Activated T-cell treated with anti-CD3 and anti-CD28 coated beads, Interleukin-2, amount 50 U/mL, for 4 hours (primary cell): Measurements from ENCODE around the gene IARS2. TPM values are rescaled to one million over a fixed set of nuclear protein-coding genes. Genes with fewer than 3 reads are reported as not detected.
A peak's percentile ranks its signal among the peaks of the same experiment; 100 is the strongest.
"Not testable (repeated sequence)": the region's sequence is repeated elsewhere in the genome, so short reads cannot be mapped to it uniquely, and the experiment has no call there.

Experiments used
- ATAC-seq, 2 donors: fragments of 200-7000 bp; cut with Tn5 transposase; one replicate each; pipeline ENCODE4 v1.10.0; 2021
- DNase-seq: peaks from one replicate; pipeline ENCODE4 v3.0.0-alpha.2; 2020
- H3K27me3 Mint-ChIP-seq: one replicate; pipeline ENCODE4 v1.8.0; 2021; ENCODE audit warnings: low read depth, mixed read lengths
- H3K36me3 Mint-ChIP-seq: one replicate; pipeline ENCODE4 v1.8.0; 2022; ENCODE audit warnings: mixed read lengths; ENCODE audit not compliant: insufficient read depth
- H3K4me1 Mint-ChIP-seq: one replicate; pipeline ENCODE4 v1.8.0; 2021; ENCODE audit warnings: low read depth, mixed read lengths
- H3K4me3 Mint-ChIP-seq: one replicate; pipeline ENCODE4 v1.8.0; 2021; ENCODE audit warnings: mild to moderate bottlenecking, moderate library complexity, mixed read lengths
- H3K9me3 Mint-ChIP-seq: one replicate; pipeline ENCODE4 v1.8.0; 2021; ENCODE audit warnings: mixed read lengths
- total RNA-seq, 3 donors: library from RNA; stranded (reverse); gene quantifications; one replicate each; pipeline ENCODE4 v1.2.1, GENCODE V29; 2021

IARS2 gene
- total RNA-seq: 10 to 100 TPM; 60.6 to 65.7 (median 63.0) TPM

- no peaks in the 10 kb centered on the region for H3K9me3 Mint-ChIP-seq
- DNase-seq (peak; percentile 91), ATAC-seq (peak; percentile 83 to 87)
- peaks cover 13% of the 10 kb centered on the region for H3K36me3 Mint-ChIP-seq
- peak within 1 kb of the TSS; percentile 79 for H3K4me3 Mint-ChIP-seq
- H3K27me3 Mint-ChIP-seq: no peaks in the 10 kb centered on the region
- H3K4me1 Mint-ChIP-seq: peaks cover 39% of the 10 kb centered on the region
Observed at GRCh38 chr1:220094016-220094911, at the start of gene IARS2. TSS of gene IARS2 (plus strand) at chr1:220094132. CDS start at chr1:220094217, 85 bp downstream.

GRCh38 chr1:220044678-220045355 lies 49.1 kb upstream of the IARS2 start:
- peaks cover 25% of the 10 kb centered on the region for H3K4me1 Mint-ChIP-seq
- ATAC-seq: no peak
- peak overlapping the region; percentile 95 for H3K4me3 Mint-ChIP-seq
- H3K9me3 Mint-ChIP-seq: no peaks in the 10 kb centered on the region
- no peaks in the 10 kb centered on the region for H3K27me3 Mint-ChIP-seq
- H3K36me3 Mint-ChIP-seq: peaks cover 7% of the 10 kb centered on the region
- no peak for DNase-seq

GRCh38 chr1:220045356-220046051 lies 48.4 kb upstream of the IARS2 start:
- Mint-ChIP-seq H3K36me3 (peaks cover 7% of the 10 kb centered on the region), H3K9me3 (no peaks in the 10 kb centered on the region), H3K4me3 (peak overlapping the region; percentile 95), H3K4me1 (peaks cover 25% of the 10 kb centered on the region), H3K27me3 (no peaks in the 10 kb centered on the region)
- DNase-seq (no peak), ATAC-seq (peak; percentile 16 to 18)

- peaks cover 25% of the 10 kb centered on the region for H3K4me1 Mint-ChIP-seq
- H3K36me3 Mint-ChIP-seq: peaks cover 7% of the 10 kb centered on the region
- ATAC-seq: peak; percentile 98
- no peaks in the 10 kb centered on the region for H3K9me3 Mint-ChIP-seq
- H3K27me3 Mint-ChIP-seq: no peaks in the 10 kb centered on the region
- H3K4me3 Mint-ChIP-seq: peak within 1 kb of the TSS; percentile 95
- peak; percentile 90 for DNase-seq
Observed at GRCh38 chr1:220046052-220046930, 47.6 kb upstream of the IARS2 start, which contains the start of gene EPRS1. TSS of gene EPRS1 (minus strand) at chr1:220046505. CDS start at chr1:220046388, 117 bp downstream.

GRCh38 chr1:220056374-220056773 lies 37.6 kb upstream of the IARS2 start:
- H3K36me3 Mint-ChIP-seq: peaks cover 4% of the 10 kb centered on the region
- DNase-seq: no peak
- peaks cover 5% of the 10 kb centered on the region for H3K4me1 Mint-ChIP-seq
- no peak overlapping the region for H3K4me3 Mint-ChIP-seq
- no peaks in the 10 kb centered on the region for H3K9me3 Mint-ChIP-seq
- no peak for ATAC-seq
- no peaks in the 10 kb centered on the region for H3K27me3 Mint-ChIP-seq

GRCh38 chr1:220060876-220061275 lies 33.1 kb upstream of the IARS2 start:
- no peak for DNase-seq
- Mint-ChIP-seq H3K27me3 (no peaks in the 10 kb centered on the region), H3K9me3 (peaks cover 4% of the 10 kb centered on the region), H3K4me1 (peaks cover 5% of the 10 kb centered on the region), H3K36me3 (peaks cover 23% of the 10 kb centered on the region), H3K4me3 (no peak overlapping the region)
- no peak for ATAC-seq

GRCh38 chr1:220062629-220063028 lies 31.3 kb upstream of the IARS2 start:
- H3K9me3 Mint-ChIP-seq: peaks cover 4% of the 10 kb centered on the region
- no peak for ATAC-seq
- no peaks in the 10 kb centered on the region for H3K27me3 Mint-ChIP-seq
- no peak for DNase-seq
- no peak overlapping the region for H3K4me3 Mint-ChIP-seq
- peaks cover 27% of the 10 kb centered on the region for H3K36me3 Mint-ChIP-seq
- H3K4me1 Mint-ChIP-seq: no peaks in the 10 kb centered on the region

GRCh38 chr1:220067269-220068204 lies 26.4 kb upstream of the IARS2 start:
- peaks cover 26% of the 10 kb centered on the region for H3K36me3 Mint-ChIP-seq
- DNase-seq (no peak), ATAC-seq (no peak)
- H3K4me1 Mint-ChIP-seq: no peaks in the 10 kb centered on the region
- peaks cover 2% of the 10 kb centered on the region for H3K9me3 Mint-ChIP-seq
- no peak overlapping the region for H3K4me3 Mint-ChIP-seq
- no peaks in the 10 kb centered on the region for H3K27me3 Mint-ChIP-seq

GRCh38 chr1:220076861-220077762 lies 16.8 kb upstream of the IARS2 start:
- no peaks in the 10 kb centered on the region for H3K4me1 Mint-ChIP-seq
- DNase-seq (no peak), ATAC-seq (no peak)
- H3K4me3 Mint-ChIP-seq: no peak overlapping the region
- H3K27me3 Mint-ChIP-seq: no peaks in the 10 kb centered on the region
- H3K9me3 Mint-ChIP-seq: no peaks in the 10 kb centered on the region
- H3K36me3 Mint-ChIP-seq: peaks cover 22% of the 10 kb centered on the region

GRCh38 chr1:220077887-220078286 lies 16.0 kb upstream of the IARS2 start:
- ATAC-seq (no peak), DNase-seq (no peak)
- no peaks in the 10 kb centered on the region for H3K27me3 Mint-ChIP-seq
- no peaks in the 10 kb centered on the region for H3K4me1 Mint-ChIP-seq
- H3K4me3 Mint-ChIP-seq: no peak overlapping the region
- peaks cover 18% of the 10 kb centered on the region for H3K36me3 Mint-ChIP-seq
- H3K9me3 Mint-ChIP-seq: no peaks in the 10 kb centered on the region

GRCh38 chr1:220084460-220084859 lies 9.5 kb upstream of the IARS2 start:
- H3K4me3 Mint-ChIP-seq: no peak overlapping the region
- H3K9me3 Mint-ChIP-seq: no peaks in the 10 kb centered on the region
- no peaks in the 10 kb centered on the region for H3K27me3 Mint-ChIP-seq
- H3K36me3 Mint-ChIP-seq: peaks cover 7% of the 10 kb centered on the region
- peaks cover 11% of the 10 kb centered on the region for H3K4me1 Mint-ChIP-seq
- DNase-seq: no peak
- no peak for ATAC-seq

GRCh38 chr1:220086261-220086686 lies 7.7 kb upstream of the IARS2 start:
- H3K4me3 Mint-ChIP-seq: not testable (repeated sequence)

More at GRCh38 chr1:220086261-220086686, 7.7 kb upstream of the IARS2 start:
- ATAC-seq, H3K36me3 Mint-ChIP-seq, DNase-seq, H3K9me3 Mint-ChIP-seq, H3K27me3 Mint-ChIP-seq: not testable (repeated sequence)
- peaks cover 18% of the 10 kb centered on the region for H3K4me1 Mint-ChIP-seq
